Sciatic nerve (tissue), 2 donors: Measurements from ENCODE around the gene GRAMD2A. TPM values are rescaled to one million over a fixed set of nuclear protein-coding genes. Genes with fewer than 3 reads are reported as not detected.
A peak's percentile ranks its signal among the peaks of the same experiment; 100 is the strongest.

Experiments used
- ATAC-seq: fragments of 200-7000 bp; cut with Tn5 transposase; one replicate; pipeline ENCODE4 v1.9.1; 2020; ENCODE audit warnings: mild to moderate bottlenecking, moderate library complexity
- DNase-seq: peaks from one replicate; pipeline ENCODE4 v3.0.0-alpha.2; 2020; ENCODE audit warnings: low spot score
- intact Hi-C: fragments of 100-400 bp; cut with DNase I; formaldehyde crosslinking; loops from one replicate; pipeline ENCODE4 v1.14.2; 2022
- total RNA-seq: library from RNA; stranded (reverse); fragmentation: NEBNext Ultra II Directional; extraction: Animal tissue kit (Norgen Biotek cat#: 25700); gene quantifications from one replicate; pipeline ENCODE4 v1.2.1, GENCODE V29; 2021
- donor health status: DM: no; HTN: no; CAD: no.
- donor health status: DM: no; HTN: no; CAD: no.

The GRAMD2A gene
- total RNA-seq, 1 donor from 2014 or later, result 6.7 TPM

DNA sequence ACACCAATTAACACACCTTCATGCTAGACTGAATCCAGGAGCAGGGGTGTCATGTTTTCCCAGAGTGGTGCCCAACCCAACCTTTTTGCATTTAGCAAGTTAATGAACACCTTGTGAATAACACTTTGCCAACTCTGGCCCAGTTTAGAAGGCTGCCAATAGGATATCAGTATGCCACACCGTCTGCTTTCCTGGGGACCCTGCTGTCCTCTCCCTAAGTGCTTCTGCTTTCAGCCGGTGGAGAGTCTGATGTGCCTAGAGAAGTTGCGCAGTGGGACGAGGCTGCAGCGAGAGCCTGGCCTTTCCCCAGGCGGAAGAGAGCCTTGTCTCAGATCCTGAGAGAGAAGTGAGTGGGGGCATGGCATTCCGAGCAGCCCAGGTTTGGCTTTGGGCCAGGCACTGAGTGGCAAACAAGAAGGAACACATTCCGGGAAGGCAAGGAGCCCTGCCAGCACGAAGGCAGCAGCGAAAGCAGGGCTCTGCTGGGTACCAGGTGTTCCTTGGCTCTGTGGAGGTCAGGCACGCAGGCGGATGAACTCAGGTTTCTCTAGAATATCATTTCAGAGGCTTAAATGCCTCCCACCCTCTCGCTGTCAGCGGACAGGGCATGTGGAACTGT, 42.5 kb downstream of the GRAMD2A start:
- ATAC-seq, result peak; percentile 64
- intact Hi-C loops, result no loop called here
- DNase-seq, result peak; percentile 83

DNA sequence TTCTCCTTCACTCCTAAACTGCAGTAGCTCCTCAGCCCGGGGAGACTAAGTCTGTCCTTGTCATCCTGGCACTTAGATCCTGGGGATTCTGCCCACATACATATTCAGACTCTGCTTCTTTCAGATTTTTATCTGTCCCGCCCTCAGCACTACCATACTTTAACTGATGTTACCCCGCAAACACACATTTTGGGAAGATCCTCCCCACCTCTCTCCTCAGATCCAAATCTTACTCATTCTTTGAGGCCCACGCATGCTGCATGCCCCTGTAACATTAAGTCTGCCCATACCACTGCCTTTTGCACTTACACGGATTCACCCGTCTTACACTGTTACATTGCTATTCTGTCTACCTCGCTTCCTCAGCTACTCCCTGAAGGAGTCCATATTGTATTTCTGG, 43.3 kb downstream of the GRAMD2A start:
- DNase-seq (no peak), ATAC-seq (no peak)
- intact Hi-C loops, result no loop called here

DNA sequence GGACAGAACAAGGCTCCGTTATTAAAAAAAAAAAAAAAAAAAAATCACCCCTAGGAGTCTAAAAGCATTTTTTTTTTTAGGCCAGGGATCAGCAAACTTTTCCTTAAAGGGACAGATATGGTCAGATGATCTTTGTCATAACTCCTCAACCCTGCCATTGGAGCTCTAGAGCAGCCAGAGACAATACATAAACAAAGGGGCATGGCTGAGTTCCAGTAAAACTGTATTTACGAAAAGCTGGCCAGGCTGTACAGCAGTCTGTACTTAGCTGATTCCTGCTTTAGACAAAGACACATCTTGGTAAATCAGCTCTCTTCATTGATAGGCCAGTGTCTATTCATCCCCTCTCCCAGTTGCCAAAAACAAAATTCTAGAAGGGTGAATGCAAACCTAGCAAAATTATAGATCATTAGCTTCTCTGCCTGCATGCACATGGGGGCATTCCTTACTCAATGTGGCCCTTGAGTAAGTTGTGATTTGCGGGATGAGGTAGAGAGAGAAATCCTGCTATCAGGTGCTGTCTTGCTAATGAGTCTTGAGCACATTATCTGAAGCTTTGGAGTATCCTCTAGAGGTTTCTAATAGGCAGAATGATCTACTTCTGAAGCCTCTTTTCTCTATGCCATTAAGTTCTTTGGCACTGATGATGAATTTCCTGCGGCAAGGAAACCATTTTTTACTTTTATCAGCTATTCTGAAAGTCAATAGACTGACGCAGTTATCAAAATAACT, 44.2 kb downstream of the GRAMD2A start:
- ATAC-seq (no peak), DNase-seq (no peak)
- intact Hi-C loops, result no loop called here

DNA sequence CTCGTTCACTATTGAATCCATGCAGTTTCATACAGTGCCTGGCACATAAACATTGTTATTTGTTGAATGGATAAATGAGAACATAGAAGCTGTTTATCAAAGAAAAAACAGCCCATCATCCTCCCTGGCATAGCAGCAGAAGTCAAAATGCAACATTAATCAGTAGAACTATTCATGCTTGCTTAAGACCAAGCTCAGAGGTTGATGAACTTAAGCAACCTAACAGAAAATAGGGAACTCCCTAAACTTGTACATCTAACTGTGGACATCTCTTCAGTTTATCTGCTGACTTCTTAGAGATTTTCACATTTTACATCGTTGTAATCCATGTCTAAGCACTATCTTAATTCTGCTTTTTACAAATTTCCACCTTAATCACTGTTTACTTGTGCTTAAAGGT, 50.2 kb downstream of the GRAMD2A start:
- intact Hi-C loops, result no loop called here
- ATAC-seq (no peak), DNase-seq (no peak)

DNA sequence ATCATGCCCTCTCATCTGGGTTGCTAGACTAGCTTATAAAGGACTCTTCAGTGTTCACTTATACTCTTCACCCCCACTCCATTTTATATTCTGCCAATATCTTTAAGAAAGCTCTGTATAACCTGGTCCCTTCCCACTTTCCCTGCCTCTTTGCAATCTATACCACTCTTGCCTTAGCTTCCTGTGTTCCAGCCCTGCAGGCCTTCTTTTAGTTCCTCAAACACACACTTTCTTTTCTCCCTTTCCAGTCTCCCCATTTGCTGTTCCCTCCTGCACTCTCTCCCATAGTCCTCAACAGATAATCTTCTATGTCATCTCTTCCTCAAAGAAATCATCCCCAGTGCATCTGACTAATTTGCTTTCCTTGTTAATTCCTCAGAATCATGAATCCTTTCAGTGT, 50.7 kb downstream of the GRAMD2A start:
- ATAC-seq, result no peak
- intact Hi-C loops, result no loop called here

DNA sequence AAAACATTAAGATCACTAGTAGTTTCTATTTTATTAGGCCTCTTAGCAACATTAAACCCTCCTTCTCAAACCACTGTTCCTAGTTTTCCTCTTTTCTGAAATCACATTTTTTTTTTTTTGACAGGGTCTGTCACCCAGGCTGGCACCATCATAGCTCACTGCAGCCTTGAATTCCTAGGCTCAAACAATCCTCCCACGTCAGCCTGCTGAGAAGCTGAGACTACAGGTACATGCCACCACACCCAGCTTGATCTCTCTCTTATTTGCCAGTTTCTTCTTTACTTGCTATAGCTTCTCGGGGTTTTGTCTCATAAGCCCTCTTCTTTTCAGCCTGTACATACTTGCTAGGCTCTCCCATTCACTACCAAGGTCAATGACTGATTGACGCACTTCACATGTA, 51.4 kb downstream of the GRAMD2A start:
- intact Hi-C loops, result no loop called here
- no peak for DNase-seq
- ATAC-seq, result no peak

More for the DNA sequence above, 50.7 kb downstream of the GRAMD2A start:
- DNase-seq, result no peak

DNA sequence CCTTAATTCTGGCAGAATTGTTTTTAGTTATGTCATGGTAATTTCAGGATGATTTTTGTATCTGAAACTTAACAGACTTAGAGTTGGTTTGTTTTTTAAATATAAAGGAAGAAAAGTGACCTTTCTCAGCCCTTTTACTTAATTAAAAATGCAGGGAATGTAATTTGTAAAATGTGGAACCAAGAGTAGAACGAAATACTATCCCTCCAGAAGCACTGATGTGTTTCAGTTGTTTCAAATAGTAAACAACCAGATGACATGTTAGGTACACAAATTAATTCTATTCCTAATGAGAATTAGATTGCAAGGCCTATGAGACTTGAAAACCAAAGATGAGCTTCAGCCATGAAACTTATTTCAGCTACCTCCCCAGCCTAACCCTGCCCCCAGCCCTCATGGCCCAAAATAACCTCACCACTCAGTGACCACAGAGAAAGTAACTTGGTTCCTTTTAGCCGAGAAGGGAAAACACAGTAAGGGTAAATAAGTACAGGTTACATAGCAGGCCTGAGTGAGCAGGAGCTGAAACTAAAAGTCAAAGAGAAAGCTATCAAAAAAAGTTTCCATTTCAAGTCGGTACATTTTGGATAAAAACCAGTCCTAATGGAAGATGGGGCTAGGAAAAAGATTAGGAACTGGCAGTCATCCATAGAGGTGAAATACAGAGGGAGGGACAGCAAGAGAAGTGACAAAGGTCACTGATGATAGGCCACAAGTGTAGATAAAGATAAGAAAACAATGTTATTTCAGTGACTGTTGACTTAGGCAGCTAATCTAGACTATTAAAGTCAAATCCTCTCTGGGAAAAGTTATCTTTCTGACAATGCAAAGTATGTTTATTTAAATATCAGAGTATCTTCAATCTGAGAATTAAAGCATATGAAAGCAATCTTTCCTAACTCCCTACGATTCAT, 56.2 kb downstream of the GRAMD2A start:
- intact Hi-C loops, result no loop called here
- no peak for ATAC-seq
- no peak for DNase-seq

DNA sequence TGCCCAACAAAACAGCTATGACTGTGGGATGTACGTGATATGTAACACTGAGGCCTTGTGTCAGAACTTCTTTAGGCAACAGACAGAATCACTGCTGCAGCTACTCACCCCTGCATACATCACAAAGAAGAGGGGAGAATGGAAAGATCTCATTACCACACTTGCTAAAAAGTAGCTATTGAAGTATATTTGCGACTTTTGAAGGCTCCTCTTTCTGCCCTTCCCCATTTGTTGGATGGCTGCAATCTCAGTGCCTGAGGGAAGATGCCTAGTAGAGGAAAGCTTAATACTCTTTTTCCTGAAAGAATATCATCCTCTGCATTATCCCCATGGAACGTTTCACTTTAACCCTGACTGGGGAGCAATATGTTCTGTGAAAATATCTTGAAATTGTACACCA, 57.5 kb downstream of the GRAMD2A start:
- intact Hi-C loops, result no loop called here
- ATAC-seq (no peak), DNase-seq (no peak)

DNA sequence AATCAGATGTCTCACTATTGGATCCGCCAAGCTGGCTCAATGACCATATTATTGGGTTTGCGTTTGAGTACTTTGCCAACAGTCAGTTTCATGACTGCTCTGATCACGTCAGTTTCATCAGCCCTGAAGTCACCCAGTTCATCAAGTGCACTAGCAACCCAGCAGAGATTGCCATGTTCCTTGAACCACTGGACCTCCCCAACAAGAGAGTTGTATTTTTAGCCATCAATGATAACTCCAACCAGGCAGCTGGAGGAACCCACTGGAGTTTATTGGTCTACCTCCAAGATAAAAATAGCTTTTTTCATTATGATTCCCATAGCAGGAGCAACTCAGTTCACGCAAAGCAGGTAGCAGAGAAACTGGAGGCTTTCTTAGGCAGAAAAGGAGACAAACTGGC, 57.9 kb downstream of the GRAMD2A start:
- ATAC-seq (no peak), DNase-seq (no peak)
- intact Hi-C loops, result no loop called here

DNA sequence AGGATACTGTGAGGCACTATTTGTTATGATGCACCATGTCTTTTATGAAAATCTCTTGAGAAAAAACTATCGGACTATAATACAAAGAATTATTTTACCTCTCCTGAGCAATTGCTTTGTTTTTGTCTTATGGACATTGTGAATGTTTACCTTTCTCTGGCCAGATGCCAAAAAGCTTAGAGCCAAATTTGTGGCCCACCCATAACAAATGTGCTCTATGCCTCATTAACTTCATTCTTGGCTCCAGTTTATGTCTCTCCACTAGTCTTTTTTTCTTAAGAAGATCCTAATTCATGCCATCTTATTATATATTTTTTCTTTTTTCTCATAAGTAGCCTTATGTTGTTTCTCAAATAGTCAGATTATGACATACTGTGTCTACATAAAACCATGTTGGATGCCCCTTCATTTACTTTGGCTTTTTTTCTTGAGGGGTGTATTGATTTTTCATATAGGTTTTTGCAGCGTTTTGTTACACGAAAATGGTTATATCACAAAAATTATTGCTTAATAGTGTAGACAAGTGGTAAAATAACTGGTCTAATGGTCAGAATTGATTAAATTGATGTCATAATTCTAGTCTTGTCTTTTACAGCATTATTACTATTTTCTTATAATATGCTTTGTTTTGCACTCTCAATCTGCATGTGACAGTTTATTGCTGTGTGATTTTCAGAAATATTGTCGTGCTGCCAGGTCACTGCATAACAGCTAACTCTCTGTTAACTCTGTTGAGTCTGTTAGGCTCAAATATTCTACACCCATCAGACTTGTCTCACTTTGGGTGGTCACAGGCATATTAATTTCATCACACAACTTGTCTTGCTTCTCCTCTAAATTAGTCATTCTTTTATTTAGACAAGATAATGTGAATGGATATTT, 61.2 kb downstream of the GRAMD2A start:
- no peak for DNase-seq
- ATAC-seq, result no peak
- intact Hi-C loops, result no loop called here

DNA sequence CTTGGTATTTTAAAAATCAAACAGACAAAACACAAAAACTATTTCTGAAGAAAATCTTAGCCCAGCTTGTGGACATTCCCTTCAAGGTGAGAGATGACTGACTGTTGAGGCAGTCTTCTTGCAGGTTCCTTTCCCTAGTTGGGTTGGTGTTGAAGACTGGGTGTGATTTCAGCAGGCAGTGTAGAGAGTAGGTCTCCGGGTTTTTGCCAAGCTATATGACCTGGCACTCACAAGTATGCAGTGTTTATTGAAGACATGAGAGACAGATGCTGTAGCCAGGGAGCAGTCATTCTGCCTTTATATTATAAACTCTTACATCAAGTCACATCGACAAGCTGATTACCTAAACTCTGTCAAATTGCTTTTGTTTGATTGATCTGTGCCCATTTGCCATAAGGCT, 61.9 kb downstream of the GRAMD2A start:
- ATAC-seq, result no peak
- intact Hi-C loops, result no loop called here

DNA sequence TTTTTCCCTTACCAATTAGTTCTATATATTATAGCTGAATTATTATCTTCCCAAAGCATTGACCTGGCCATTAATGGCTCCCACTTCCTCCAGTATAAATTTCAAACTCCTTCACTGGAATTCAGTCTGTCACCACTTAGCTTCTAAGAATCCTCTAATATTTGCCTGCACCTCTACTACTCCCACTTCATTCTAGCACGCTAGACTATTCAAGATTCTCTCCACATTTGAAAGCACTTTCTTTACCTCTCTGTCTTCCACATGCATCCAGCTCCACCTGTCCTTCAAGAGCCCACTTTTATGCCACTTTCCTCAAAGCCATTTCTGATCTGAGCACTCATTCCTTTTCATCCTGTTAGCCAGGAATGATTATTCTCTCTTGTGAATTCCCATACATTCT, 64.4 kb downstream of the GRAMD2A start:
- ATAC-seq (no peak), DNase-seq (no peak)
- intact Hi-C loops, result no loop called here

More for the DNA sequence above, 61.9 kb downstream of the GRAMD2A start:
- DNase-seq, result no peak

DNA sequence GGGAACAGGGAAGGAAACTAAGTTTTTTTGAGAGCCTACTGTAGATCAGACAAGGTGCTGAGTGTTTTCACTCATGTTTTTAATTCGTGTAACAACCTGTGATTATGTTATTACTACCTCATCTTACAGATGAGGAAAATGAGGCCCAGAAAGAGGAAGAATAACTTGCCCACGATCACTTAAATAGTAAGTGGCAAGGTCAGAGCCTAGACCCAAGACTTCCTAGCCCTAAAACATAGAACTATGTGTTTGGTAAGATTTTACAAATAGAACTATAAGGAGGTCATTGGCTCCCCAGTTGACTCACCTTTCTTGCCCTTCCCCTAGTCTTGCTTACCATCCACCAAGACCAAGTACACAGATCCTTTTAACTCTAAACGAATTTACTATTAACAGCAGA, 65.7 kb downstream of the GRAMD2A start:
- DNase-seq (no peak), ATAC-seq (no peak)

DNA sequence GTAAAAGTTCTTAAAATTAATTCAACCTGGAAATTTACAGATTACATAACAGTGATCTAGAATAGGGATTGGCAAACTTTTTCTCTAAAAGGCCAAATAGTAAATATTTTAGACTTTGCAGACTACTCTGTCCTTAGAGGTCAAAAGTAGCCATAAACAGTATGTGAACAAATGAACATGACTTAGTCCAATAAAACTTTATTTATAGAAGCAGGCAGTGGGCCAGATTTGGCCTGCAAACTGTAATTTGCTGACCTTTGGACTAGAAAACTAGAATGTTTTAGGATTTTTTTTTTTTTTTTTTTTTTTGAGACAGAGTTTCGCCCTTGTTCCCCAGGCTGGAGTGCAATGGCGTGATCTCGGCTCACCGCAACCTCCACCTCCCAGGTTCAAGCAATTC, 67.3 kb downstream of the GRAMD2A start:
- no peak for ATAC-seq
- no peak for DNase-seq
- intact Hi-C loops, result no loop called here

More for the DNA sequence above, 65.7 kb downstream of the GRAMD2A start:
- intact Hi-C loops, result no loop called here

DNA sequence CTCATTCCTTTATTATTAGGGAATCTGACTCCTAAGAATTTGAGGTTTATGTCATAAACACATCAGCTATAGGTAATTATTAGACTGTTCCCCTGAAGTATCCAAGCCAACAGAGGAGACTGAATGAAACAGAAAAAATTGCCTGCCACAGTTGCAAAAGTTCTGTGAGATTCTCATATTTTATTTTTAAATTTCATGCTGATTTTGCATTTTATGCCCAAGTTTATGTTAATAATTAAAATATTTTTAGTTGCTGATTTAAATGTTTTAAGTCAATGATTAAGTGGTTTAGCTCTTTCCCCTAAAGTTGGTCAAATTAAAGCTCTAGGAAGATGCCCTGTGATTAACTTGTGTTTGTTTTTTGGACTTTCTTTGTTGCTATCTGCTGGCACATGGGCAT, 69.2 kb downstream of the GRAMD2A start:
- ATAC-seq (no peak), DNase-seq (no peak)
- intact Hi-C loops, result no loop called here

DNA sequence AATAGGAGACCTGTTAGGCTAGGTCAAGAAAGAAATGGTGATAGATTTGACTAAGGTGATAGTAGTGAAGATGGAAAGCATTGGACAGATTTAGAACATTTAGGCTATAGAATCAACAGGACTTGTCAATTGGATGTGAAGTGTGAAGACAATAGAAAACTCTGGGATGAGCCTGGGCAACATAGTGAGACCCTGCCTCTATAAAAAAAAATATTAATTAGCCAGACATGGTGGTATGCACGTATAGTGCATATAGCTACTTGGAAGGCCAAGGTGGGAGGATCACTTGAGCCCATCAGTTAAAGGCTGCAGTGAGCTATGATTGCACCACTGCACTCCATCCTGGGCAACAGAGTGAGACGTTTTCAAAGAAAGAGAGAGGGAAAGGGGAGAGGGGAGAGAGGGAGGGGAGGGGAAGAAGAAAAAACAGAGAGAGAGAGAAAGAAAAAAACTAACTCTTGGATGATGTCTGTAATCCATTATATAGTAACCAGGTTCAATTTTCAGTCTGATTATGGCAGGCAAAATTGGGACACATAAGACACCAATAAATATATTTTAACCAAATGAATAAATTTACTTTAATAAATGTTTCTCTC, 69.8 kb downstream of the GRAMD2A start:
- intact Hi-C loops, result no loop called here
- no peak for DNase-seq
- ATAC-seq, result no peak

DNA sequence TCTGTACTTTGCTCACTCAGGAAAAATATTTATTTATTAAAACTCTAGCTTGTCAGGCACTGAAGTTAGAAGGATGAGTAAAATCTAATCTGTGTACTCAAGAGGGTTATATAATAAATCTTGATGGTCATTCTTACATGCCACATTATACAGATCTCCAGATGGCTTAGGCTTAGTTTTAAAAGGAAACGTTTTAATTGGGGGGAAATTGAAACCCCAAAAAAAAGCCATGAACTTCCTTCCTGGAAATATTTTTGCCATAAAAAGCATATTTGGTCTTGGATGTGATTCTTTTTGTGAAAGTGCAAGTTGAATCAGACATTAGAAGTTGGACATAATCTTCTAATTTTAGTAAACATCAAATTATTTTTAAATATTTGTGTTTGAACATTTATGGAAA, 73.4 kb downstream of the GRAMD2A start:
- DNase-seq, result no peak
- ATAC-seq, result no peak
- intact Hi-C loops, result no loop called here
